Esophagus (tissue), 2 donors: ENCODE data around the gene SPTB. TPM values are rescaled to one million over a fixed set of nuclear protein-coding genes. Genes with fewer than 3 reads are reported as not detected.

Experiments used
- H3K27ac ChIP-seq, 2 donors: one replicate each; pipeline ENCODE4 v1.5.1; 2013; ENCODE audit warnings: low read depth in 2 of 2, mild to moderate bottlenecking in 2 of 2, inconsistent platforms in 1 of 2, low read length in 1 of 2, moderate library complexity in 1 of 2
- H3K27me3 ChIP-seq, 2 donors: one replicate each; pipeline ENCODE4 v1.6.1; 2013; ENCODE audit warnings: low read length in 2 of 2, control low read depth in 1 of 2, mild to moderate bottlenecking in 1 of 2; ENCODE audit not compliant: insufficient read depth in 2 of 2, control insufficient read depth in 1 of 2
- H3K36me3 ChIP-seq, 2 donors: one replicate each; pipeline ENCODE4 v1.6.1; 2013; ENCODE audit warnings: low read length in 1 of 2; ENCODE audit not compliant: control insufficient read depth in 2 of 2, insufficient read depth in 2 of 2
- H3K4me1 ChIP-seq, 2 donors: one replicate each; pipeline ENCODE4 v1.6.1; 2013; ENCODE audit warnings: low read length in 1 of 2; ENCODE audit not compliant: control insufficient read depth in 2 of 2, insufficient read depth in 2 of 2
- H3K4me3 ChIP-seq, 2 donors: one replicate each; pipeline ENCODE4 v1.5.1; 2013; ENCODE audit warnings: low read length in 2 of 2, mild to moderate bottlenecking in 2 of 2, low read depth in 1 of 2, moderate library complexity in 1 of 2
- H3K9me3 ChIP-seq, 2 donors: one replicate each; pipeline ENCODE4 v1.6.1; 2013; ENCODE audit warnings: mild to moderate bottlenecking in 2 of 2, low read depth in 1 of 2, low read length in 1 of 2, moderate library complexity in 1 of 2; ENCODE audit not compliant: control insufficient read depth in 2 of 2, insufficient read depth in 1 of 2
- WGBS, 2 donors: extraction: QIAGEN DNeasy Blood & Tissue Kit; methylation state at CpG; one replicate each; pipeline ENCODE4 v1.1.7; 2013; 5-methylcytosine and 5-hydroxymethylcytosine counted together
- polyA plus RNA-seq, 2 donors: library from polyadenylated mRNA; stranded (reverse); fragments of 200-250 nt; gene quantifications; one replicate each; pipeline ENCODE4 v1.2.3, GENCODE V29; 2013
- donor health status: healthy with polysubstance abuse.
- donor health status: Bipolar disorder and iron deficiency.

Gene SPTB
- polyA plus RNA-seq, 2 donors: 0.11 to 0.41 TPM

DNA sequence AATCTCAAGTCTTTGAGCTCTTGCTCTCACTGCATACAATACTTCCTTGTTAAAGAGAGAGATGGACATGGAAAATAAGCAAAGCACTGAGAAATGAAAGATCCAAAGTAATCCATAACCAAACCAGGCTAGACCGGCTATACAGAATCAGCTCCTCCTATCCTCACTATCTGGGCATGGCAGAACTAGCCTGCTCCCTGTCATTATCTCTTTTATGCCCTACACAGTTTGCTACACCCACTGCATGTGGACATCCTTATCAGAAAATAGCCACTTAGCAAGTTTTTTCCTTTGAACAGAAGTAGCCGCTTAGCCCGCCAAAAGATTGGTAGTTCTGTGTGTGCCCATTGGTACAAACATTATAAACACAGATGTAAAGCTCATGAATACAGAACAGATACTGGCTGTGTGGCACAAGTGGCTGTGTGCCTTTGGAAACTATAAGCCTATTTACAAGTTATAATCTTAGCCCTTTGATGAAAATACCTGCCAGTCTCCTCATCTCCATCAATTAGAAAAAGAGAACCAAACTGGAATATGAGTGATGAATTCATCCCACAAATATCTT lies 34.7 kb downstream of the SPTB start:
- H3K27me3 ChIP-seq: no peaks in the 10 kb centered on the region
- WGBS, 2 donors: 84 to 89% methylated on average over 3 of the region's 3 CpGs

DNA sequence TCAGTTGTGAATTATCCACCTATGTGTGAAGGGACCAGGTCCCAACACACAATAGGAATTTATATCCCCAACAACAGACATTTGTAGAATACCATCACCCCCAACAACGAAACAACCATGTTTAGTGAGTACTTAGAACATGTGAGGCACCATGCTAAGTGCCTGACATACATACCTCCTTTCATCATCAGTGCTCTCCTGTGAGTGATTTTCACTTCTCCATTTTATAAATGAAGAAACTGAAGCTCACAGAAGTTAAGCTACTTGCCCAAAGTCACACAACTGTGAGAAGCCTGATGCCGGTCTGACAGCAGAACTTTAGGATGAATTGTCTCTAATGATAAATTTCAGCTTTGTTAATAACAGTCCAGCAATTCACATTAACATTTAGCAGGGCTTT lies 35.4 kb downstream of the SPTB start:
- no peak overlapping the region for H3K4me3 ChIP-seq
- no peaks in the 10 kb centered on the region for H3K4me1 ChIP-seq
- no peak overlapping the region for H3K27ac ChIP-seq
- no peaks in the 10 kb centered on the region for H3K36me3 ChIP-seq
- 76 to 78% methylated on average over 2 of the region's 2 CpGs for WGBS, 2 donors
- H3K27me3 ChIP-seq: no peaks in the 10 kb centered on the region
- H3K9me3 ChIP-seq: peaks cover 0 to 2% of the 10 kb centered on the region in 2 donors

More for the DNA sequence above, 34.7 kb downstream of the SPTB start:
- Histone ChIP-seq H3K36me3 (no peaks in the 10 kb centered on the region), H3K9me3 (peaks cover 0 to 2% of the 10 kb centered on the region in 2 donors), H3K4me1 (no peaks in the 10 kb centered on the region), H3K27ac (no peak overlapping the region), H3K4me3 (no peak overlapping the region)

DNA sequence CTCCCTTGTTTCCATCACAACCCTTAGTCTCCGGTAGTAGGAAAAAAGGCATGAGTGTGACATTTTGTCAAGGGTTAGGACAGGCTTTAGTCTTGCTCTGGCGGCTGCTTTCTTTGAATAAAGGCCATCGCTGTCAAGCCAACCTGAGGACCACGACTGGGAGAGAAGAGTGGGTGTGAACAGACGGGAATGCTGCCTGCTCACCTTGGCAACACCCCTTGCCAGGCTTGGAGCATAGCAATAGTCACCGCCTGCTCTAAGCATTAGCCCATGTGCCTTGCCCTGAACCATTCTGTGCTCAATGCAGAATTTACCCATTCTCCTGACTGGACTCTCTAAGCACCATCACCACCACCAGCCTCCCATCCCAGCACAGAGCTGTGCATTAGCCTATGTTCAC lies 36.2 kb downstream of the SPTB start:
- no peaks in the 10 kb centered on the region for H3K4me1 ChIP-seq
- 71 to 76% methylated on average over 6 of the region's 6 CpGs for WGBS, 2 donors
- no peak overlapping the region for H3K27ac ChIP-seq
- no peaks in the 10 kb centered on the region for H3K27me3 ChIP-seq
- no peak overlapping the region for H3K4me3 ChIP-seq
- H3K36me3 ChIP-seq: no peaks in the 10 kb centered on the region
- peaks cover 0 to 2% of the 10 kb centered on the region in 2 donors for H3K9me3 ChIP-seq

DNA sequence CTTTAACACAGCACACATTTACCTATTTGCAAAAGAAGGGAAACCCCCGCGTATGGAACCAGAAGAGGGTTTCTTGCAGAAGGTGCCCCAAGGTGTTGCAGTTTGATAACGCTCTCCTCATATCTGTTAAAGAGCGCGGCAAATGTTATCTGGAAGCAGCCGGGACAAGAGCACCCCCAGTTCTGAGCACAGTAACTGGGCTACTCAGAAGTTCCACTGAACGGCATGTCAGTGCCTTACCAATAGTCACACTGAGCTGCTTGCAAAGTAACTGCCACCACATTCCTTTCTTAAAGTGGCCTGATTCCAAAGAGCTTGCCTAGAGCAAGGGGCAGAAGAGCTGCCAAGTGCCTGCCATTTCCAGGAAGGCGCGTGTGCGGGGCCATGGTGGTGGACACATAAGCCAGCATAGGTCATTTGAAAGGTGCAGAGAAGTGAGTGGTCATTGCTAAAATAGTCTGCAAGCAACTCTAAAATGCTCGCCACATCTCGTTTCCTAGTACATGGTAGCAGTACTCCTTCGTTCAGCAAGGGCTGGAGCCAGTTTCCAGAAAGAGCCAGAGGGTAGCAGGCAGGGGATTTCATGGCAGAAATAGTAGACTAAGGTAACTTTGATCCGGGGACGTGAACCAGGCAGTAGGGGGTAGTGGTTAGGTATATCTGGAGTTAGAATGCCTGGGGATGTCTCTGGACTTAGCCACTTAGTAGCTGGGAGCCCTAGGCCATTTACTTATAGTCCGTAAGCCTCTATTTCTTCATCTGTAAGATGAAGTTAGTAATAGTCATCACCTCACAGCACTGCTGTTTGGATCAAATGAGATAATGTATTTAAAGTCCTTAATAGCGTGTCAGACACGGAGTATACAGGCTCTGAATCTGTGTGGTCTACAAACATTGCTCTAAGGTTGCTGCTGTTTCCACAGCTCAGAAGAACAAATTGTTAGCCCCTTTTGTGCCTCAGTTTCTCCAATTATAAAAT lies 37.6 kb downstream of the SPTB start:
- no peaks in the 10 kb centered on the region for H3K4me1 ChIP-seq
- 72 to 73% methylated on average over 18 of the region's 18 CpGs for WGBS, 2 donors
- H3K36me3 ChIP-seq: no peaks in the 10 kb centered on the region
- no peaks in the 10 kb centered on the region for H3K27me3 ChIP-seq
- no peak overlapping the region for H3K27ac ChIP-seq
- peaks cover 0 to 2% of the 10 kb centered on the region in 2 donors for H3K9me3 ChIP-seq
- no peak overlapping the region for H3K4me3 ChIP-seq

DNA sequence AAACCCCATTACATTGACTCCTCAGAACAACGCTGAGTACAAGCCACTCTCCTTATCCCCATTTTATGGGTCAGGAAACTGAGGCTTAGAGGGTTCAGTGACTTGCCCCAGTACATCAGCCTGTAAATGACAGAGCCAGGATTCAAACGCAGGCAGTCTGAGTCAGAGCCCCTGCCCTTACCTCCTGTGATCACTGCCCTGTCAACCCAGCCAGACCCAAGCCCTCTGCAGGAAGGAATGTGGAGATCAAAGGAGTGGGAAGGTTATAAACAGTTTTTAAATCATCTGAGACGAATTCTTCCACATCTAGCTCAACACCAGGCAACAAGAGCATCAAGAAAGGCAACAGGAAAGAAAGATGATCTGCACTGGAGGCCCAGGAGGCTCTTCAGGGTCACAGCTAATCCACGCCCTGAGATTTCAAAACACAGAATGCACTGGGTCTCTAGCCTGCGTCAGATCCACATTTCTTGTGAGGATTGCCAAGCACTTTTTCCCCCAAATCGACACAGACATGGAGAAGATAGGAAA lies 38.5 kb downstream of the SPTB start:
- Histone ChIP-seq H3K27ac (no peak overlapping the region), H3K36me3 (no peaks in the 10 kb centered on the region), H3K9me3 (peaks cover 0 to 2% of the 10 kb centered on the region in 2 donors), H3K4me3 (no peak overlapping the region), H3K4me1 (no peaks in the 10 kb centered on the region), H3K27me3 (no peaks in the 10 kb centered on the region)
- 46 to 49% methylated on average over 6 of the region's 6 CpGs for WGBS, 2 donors

DNA sequence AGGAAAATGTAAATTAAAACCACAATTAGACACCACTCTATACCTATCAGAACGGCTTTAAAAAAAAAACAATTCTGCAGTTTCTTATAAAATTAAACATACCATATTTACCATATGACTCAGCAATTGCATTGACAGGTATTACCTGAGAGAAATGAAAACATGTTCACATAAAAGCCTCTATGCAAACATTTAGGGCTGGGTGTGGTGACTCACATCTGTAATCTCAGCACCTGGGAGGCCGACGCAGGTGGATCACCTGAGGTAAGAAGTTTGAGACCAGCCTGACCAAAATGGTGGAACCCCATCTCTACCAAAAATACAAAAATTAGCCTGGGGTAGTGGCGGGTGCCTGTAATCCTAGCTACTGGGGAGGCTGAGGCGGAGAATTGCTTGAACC lies 41.1 kb downstream of the SPTB start:
- H3K27me3 ChIP-seq: no peaks in the 10 kb centered on the region

DNA sequence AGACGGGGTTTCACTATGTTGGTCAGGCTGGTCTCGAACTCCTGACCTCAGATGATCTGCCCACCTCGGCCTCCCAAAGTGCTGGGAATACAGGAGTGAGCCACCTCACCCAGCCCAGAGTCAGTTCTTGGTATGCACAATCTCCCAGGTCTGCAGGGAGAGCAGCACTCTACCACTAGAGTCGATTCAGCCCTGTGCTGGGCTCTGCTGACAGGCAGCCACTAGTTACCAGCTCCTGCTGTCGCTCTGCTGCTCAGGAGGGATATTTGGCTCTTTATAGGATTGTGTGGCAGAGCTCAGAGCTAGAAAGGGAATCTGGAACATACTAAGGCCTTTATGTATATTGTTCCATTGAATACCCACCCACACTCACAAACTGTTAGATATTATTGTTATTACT lies 44.3 kb downstream of the SPTB start:
- Histone ChIP-seq H3K4me3 (no peak overlapping the region), H3K27ac (no peak overlapping the region), H3K4me1 (no peaks in the 10 kb centered on the region), H3K27me3 (no peaks in the 10 kb centered on the region), H3K9me3 (no peaks in the 10 kb centered on the region), H3K36me3 (no peaks in the 10 kb centered on the region)
- WGBS, 2 donors: 87 to 88% methylated on average over 5 of the region's 5 CpGs

More for the DNA sequence above, 41.1 kb downstream of the SPTB start:
- WGBS, 2 donors: 64 to 74% methylated on average over 5 of the region's 5 CpGs
- H3K27ac ChIP-seq: no peak overlapping the region
- peaks cover 0 to 2% of the 10 kb centered on the region in 2 donors for H3K9me3 ChIP-seq
- H3K4me3 ChIP-seq: no peak overlapping the region
- H3K4me1 ChIP-seq: no peaks in the 10 kb centered on the region
- no peaks in the 10 kb centered on the region for H3K36me3 ChIP-seq

DNA sequence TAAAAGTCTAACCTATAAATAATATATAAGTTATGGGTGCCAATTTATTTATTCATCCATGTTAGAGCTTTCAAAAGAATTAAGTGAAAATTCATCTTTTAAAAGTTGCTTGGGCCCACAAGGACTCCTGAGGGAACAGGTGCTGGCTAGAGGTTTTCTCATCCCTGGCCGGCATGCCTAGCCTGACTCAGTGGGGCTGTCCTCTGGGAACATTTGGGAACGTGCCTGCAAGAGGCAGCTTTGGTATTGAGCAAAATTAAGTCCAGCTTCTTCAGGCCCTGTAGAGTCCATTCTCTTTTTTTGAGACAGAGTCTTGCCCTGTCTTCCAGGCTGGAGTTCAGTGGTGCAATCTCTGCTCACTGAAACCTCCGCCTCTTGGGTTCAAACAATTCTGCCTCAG lies 44.7 kb downstream of the SPTB start:
- H3K36me3 ChIP-seq: no peaks in the 10 kb centered on the region
- H3K9me3 ChIP-seq: no peaks in the 10 kb centered on the region
- no peaks in the 10 kb centered on the region for H3K27me3 ChIP-seq
- H3K4me3 ChIP-seq: no peak overlapping the region
- WGBS, 2 donors: 71 to 75% methylated on average over 3 of the region's 3 CpGs
- H3K27ac ChIP-seq: no peak overlapping the region
- H3K4me1 ChIP-seq: no peaks in the 10 kb centered on the region

DNA sequence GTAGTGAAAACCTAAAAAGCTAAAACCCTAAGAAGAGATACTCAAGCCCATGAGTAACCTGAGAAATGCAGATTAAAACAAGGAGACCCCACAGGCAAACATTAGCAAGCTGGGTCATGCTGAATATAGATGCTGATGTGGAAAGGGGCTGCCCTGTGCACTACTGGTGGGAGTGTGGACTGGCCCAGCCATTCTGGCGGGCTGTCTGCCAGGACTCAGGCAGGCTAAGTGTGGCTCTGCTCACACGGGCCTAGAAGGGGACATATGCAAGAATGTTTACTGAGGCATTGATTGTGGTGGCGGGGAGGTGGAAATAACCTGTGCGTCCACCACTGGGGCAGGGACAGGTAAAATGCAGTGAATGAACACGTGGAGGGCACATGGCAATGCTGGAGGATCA lies 48.3 kb downstream of the SPTB start:
- H3K27me3 ChIP-seq: no peaks in the 10 kb centered on the region
- no peaks in the 10 kb centered on the region for H3K36me3 ChIP-seq
- no peak overlapping the region for H3K27ac ChIP-seq
- H3K4me3 ChIP-seq: no peak overlapping the region
- no peaks in the 10 kb centered on the region for H3K4me1 ChIP-seq
- WGBS, 2 donors: 80 to 81% methylated on average over 5 of the region's 5 CpGs
- H3K9me3 ChIP-seq: no peaks in the 10 kb centered on the region
